Body of pancreas (tissue), 4 donors: ENCODE data around the gene PSG3.
"Not testable (repeated sequence)": the region's sequence is repeated elsewhere in the genome, so short reads cannot be mapped to it uniquely, and the experiment has no call there.

Source experiments
- CTCF ChIP-seq, 7 experiments: fragments of 450-650 bp in 4 of 7; fragments of 200-600 bp in 3 of 7; sonication (generic) in 3 of 7; IDR thresholded peaks; one replicate each; pipeline ENCODE4 v1.5.1; 2016 to 2019; ENCODE audit warnings: antibody characterized with exemption in 7 of 7
- POLR2A ChIP-seq, 3 donors: fragments of 450-650 bp; IDR thresholded peaks; one replicate each; pipeline ENCODE4 v1.6.1; 2016; ENCODE audit warnings: antibody characterized with exemption in 3 of 3, mild to moderate bottlenecking in 2 of 3

DNA sequence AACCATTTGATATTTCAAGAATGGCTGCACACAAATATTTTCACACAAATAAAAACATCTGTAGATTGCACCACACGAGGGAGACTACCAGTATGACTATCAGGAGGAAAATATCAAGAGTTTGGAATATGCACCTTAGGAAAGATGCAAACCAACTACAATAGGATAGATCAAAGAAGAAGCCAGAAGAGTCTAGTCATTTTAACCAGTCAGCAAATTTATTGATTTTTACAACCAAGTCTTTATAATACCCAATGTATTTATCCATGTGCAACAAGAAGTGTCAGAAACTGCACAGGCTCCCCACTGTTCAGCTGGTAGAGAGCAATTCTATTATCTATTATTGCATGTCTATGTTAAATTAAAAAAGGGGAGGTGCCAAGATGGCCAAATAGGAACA, 26.3 kb downstream of the PSG3 start:
- not testable (repeated sequence) for TF ChIP-seq POLR2A, CTCF (IDR thresholded peaks at IDR 0.05)
